ENCODE measurements around the gene APOD.

DNA sequence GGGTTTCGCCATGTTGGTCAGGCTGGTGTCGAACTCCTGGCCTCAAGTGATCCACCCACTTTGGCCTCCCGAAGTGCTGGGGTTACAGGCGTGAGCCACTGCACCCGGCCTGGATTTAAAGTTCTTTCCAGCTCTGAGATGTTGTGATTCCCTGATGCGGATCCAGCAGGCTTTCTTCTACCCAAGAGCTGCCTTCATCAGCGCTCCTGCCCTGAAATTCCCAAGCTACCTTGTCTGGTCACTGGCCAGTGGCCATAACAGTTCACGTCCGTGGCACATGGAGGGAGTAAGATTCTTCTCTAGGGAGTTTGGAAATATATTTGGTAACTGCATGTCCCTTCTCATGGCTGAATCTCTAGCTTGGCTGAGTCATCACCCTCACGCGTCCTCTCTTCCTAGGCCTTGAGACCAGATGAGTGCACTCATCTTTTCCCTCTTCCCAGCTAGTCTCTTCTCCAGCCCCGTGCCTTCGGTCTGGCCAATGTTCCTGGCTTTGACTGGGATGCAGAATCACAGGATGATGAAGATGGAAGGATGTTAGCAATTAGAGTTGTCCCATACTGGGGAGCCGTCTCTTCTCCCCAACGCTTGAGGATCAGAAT lies 29.8 kb upstream of the APOD start:
- TF ChIP-seq, protein P1, sequence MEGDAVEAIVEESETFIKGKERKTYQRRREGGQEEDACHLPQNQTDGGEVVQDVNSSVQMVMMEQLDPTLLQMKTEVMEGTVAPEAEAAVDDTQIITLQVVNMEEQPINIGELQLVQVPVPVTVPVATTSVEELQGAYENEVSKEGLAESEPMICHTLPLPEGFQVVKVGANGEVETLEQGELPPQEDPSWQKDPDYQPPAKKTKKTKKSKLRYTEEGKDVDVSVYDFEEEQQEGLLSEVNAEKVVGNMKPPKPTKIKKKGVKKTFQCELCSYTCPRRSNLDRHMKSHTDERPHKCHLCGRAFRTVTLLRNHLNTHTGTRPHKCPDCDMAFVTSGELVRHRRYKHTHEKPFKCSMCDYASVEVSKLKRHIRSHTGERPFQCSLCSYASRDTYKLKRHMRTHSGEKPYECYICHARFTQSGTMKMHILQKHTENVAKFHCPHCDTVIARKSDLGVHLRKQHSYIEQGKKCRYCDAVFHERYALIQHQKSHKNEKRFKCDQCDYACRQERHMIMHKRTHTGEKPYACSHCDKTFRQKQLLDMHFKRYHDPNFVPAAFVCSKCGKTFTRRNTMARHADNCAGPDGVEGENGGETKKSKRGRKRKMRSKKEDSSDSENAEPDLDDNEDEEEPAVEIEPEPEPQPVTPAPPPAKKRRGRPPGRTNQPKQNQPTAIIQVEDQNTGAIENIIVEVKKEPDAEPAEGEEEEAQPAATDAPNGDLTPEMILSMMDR (IDR thresholded peaks at IDR 0.05), result no peak
- TF ChIP-seq POLR2A (IDR thresholded peaks at IDR 0.05), result no peak
